Measurements from ENCODE around the gene OR10A6.

DNA sequence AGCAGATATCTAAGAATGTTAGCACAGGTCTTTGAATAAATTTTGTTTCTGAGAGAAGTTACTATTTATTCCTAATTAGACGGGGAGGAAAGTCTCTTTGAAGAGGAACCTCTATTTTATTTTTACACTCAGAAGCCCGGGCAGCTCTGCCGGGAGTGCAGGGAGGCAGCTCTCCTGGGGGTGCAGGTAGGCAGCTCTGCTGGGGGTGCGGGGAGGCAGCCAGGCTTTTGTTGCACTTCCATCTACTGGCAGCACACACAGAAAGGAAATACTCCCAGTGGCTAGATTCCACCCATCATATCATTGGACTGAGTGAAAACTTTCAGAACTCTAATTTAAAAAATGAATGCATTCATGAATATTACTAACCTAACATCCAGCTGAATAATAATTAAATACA lies 24.6 kb downstream of the OR10A6 start:
- TF ChIP-seq CTCF (conservative IDR thresholded peaks at IDR 0.05; ENCODE audit: low read depth, low read length) (no peak), ELK1 (IDR thresholded peaks at IDR 0.05; ENCODE audit: borderline replicate concordance, low read depth, low read length) (no peak), POLR2A (IDR thresholded peaks at IDR 0.05; ENCODE audit: low read depth, low read length) (no peak), RAD21 (IDR thresholded peaks at IDR 0.05; ENCODE audit: low read length) (no peak), RCOR1 (IDR thresholded peaks at IDR 0.05; ENCODE audit: insufficient replicate concordance, low read length) (no peak), RFX5 (IDR thresholded peaks at IDR 0.05; ENCODE audit: low read depth, low read length) (no peak), CEBPB (IDR thresholded peaks at IDR 0.05; ENCODE audit: low read depth, low read length) (no peak), SMC3 (IDR thresholded peaks at IDR 0.05; ENCODE audit: low read depth, low read length) (no peak), BHLHE40 (IDR thresholded peaks at IDR 0.05; ENCODE audit: low read depth, low read length) (no peak), MXI1 (IDR thresholded peaks at IDR 0.05; ENCODE audit: borderline replicate concordance, low read depth, low read length) (no peak), MAZ (IDR thresholded peaks at IDR 0.05; ENCODE audit: borderline replicate concordance, low read depth, low read length) (no peak), MAFK (IDR thresholded peaks at IDR 0.05; ENCODE audit: low read depth, low read length) (no peak), USF2 (IDR thresholded peaks at IDR 0.05; ENCODE audit: low read depth, low read length) (no peak), NFE2L2 (IDR thresholded peaks at IDR 0.05; ENCODE audit: low read depth, low read length) (no peak)

All from IMR-90 (cell line).